OCI-LY7 (cell line): ENCODE data around the gene AGBL4.

Experiments used
- CTCF ChIP-seq: fragments of 200-600 bp; sonication (generic); conservative IDR thresholded peaks from 2 replicates; pipeline ENCODE4 v1.5.1; 2014; ENCODE audit warnings: mild to moderate bottlenecking, antibody characterized with exemption, low read length, moderate library complexity, mixed read lengths
- EZH2phosphoT487 ChIP-seq: fragments of 200-600 bp; sonication (generic); IDR thresholded peaks from 2 replicates; pipeline ENCODE4 v1.6.1; 2018; ENCODE audit warnings: low read depth, borderline replicate concordance, mild to moderate bottlenecking, mixed run types, antibody characterized with exemption, low read length, moderate library complexity, mixed read lengths

DNA sequence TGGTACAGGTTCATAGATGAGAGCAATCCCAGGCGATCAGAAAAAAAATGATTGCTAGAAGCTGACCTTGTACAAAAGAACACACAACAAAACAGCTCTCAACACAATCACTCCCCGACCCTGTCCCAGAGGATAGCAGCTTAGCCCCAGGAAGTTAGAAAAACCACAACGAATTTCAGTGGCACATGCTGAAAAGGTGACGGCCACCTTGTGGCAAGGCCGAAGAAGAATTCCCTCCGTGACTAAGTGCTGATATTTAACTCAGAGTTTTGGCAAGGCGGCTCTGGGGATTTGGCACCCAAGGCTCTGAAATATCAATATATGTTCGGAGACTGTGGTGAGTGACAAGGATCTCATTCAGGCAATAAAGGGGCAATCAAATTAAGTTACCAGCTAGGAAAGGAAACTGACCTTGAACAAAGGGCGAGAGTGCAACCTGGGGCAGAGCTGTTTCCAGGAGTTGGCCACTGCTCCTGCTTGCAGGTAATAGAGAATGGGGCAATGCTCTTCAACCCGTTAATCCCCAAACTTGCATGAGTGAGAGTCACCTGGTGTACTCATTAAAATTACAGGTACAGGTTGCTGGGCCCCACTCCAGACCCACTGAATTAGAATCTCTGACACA is 1343.2 kb downstream of the AGBL4 start:
- TF ChIP-seq EZH2phosphoT487 (no peak), CTCF (no peak)
